ENCODE results near the gene IRX4. TPM values are rescaled to one million over a fixed set of nuclear protein-coding genes. Genes with fewer than 3 reads are reported as not detected.

The IRX4 gene
- total and polyA plus RNA-seq, 2 experiments from 2014 or later = 0.82 to 1.7 TPM

- Mint-ChIP-seq H3K9me3 (peaks cover 2% of the 10 kb centered on the region; the same call in 1 of the 3 replicates), H3K4me1 (peaks cover 45% of the 10 kb centered on the region), H3K4me3 (no peak overlapping the region), H3K36me3 (ENCODE audit: low read depth) (no peaks in the 10 kb centered on the region; the same call in 2 of the 3 replicates), H3K27me3 (ENCODE audit: insufficient read depth, low read depth, poor library complexity) (peaks cover 58% of the 10 kb centered on the region), H3K27ac (no peak overlapping the region)
- H4K20me1 ChIP-seq (replicated peaks; ENCODE audit: insufficient read depth) = no peaks in the 10 kb centered on the region
- ATAC-seq = no peak
- H3K36me3 ChIP-seq (ENCODE audit: insufficient read depth) = no peaks in the 10 kb centered on the region
- no peak for TF ChIP-seq ZNF114 (CRISPR knock-in tag; IDR thresholded peaks at IDR 0.05)
- TF ChIP-seq CTCF (conservative IDR thresholded peaks at IDR 0.05; ENCODE audit: low read depth in 2 of 2) = no peak
- TF ChIP-seq REST (IDR thresholded peaks at IDR 0.05; ENCODE audit: unreplicated experiment) = no peak
- TF ChIP-seq, protein P1, sequence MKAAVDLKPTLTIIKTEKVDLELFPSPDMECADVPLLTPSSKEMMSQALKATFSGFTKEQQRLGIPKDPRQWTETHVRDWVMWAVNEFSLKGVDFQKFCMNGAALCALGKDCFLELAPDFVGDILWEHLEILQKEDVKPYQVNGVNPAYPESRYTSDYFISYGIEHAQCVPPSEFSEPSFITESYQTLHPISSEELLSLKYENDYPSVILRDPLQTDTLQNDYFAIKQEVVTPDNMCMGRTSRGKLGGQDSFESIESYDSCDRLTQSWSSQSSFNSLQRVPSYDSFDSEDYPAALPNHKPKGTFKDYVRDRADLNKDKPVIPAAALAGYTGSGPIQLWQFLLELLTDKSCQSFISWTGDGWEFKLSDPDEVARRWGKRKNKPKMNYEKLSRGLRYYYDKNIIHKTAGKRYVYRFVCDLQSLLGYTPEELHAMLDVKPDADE (IDR thresholded peaks at IDR 0.05) = no peak
- no peak for TF ChIP-seq EZH2phosphoT487 (IDR thresholded peaks at IDR 0.05; ENCODE audit: unreplicated experiment)
- TF ChIP-seq ZNF331 (CRISPR knock-in tag; IDR thresholded peaks at IDR 0.05; ENCODE audit: low read depth) = no peak
- no peak for TF ChIP-seq CREB1 (CRISPR knock-in tag; IDR thresholded peaks at IDR 0.05; ENCODE audit: low read depth)
- TF ChIP-seq POLR2AphosphoS5 (IDR thresholded peaks at IDR 0.05; ENCODE audit: low read depth) = no peak
- no peak for TF ChIP-seq EZH2 (IDR thresholded peaks at IDR 0.05; ENCODE audit: low read depth, unreplicated experiment)
- TF ChIP-seq JUNB (IDR thresholded peaks at IDR 0.05; ENCODE audit: unreplicated experiment) = no peak
- TF ChIP-seq STAT1 (IDR thresholded peaks at IDR 0.05; ENCODE audit: unreplicated experiment) = no peak
- no peak for TF ChIP-seq NANOG (IDR thresholded peaks at IDR 0.05; ENCODE audit: borderline replicate concordance)
- TF ChIP-seq, protein P2, sequence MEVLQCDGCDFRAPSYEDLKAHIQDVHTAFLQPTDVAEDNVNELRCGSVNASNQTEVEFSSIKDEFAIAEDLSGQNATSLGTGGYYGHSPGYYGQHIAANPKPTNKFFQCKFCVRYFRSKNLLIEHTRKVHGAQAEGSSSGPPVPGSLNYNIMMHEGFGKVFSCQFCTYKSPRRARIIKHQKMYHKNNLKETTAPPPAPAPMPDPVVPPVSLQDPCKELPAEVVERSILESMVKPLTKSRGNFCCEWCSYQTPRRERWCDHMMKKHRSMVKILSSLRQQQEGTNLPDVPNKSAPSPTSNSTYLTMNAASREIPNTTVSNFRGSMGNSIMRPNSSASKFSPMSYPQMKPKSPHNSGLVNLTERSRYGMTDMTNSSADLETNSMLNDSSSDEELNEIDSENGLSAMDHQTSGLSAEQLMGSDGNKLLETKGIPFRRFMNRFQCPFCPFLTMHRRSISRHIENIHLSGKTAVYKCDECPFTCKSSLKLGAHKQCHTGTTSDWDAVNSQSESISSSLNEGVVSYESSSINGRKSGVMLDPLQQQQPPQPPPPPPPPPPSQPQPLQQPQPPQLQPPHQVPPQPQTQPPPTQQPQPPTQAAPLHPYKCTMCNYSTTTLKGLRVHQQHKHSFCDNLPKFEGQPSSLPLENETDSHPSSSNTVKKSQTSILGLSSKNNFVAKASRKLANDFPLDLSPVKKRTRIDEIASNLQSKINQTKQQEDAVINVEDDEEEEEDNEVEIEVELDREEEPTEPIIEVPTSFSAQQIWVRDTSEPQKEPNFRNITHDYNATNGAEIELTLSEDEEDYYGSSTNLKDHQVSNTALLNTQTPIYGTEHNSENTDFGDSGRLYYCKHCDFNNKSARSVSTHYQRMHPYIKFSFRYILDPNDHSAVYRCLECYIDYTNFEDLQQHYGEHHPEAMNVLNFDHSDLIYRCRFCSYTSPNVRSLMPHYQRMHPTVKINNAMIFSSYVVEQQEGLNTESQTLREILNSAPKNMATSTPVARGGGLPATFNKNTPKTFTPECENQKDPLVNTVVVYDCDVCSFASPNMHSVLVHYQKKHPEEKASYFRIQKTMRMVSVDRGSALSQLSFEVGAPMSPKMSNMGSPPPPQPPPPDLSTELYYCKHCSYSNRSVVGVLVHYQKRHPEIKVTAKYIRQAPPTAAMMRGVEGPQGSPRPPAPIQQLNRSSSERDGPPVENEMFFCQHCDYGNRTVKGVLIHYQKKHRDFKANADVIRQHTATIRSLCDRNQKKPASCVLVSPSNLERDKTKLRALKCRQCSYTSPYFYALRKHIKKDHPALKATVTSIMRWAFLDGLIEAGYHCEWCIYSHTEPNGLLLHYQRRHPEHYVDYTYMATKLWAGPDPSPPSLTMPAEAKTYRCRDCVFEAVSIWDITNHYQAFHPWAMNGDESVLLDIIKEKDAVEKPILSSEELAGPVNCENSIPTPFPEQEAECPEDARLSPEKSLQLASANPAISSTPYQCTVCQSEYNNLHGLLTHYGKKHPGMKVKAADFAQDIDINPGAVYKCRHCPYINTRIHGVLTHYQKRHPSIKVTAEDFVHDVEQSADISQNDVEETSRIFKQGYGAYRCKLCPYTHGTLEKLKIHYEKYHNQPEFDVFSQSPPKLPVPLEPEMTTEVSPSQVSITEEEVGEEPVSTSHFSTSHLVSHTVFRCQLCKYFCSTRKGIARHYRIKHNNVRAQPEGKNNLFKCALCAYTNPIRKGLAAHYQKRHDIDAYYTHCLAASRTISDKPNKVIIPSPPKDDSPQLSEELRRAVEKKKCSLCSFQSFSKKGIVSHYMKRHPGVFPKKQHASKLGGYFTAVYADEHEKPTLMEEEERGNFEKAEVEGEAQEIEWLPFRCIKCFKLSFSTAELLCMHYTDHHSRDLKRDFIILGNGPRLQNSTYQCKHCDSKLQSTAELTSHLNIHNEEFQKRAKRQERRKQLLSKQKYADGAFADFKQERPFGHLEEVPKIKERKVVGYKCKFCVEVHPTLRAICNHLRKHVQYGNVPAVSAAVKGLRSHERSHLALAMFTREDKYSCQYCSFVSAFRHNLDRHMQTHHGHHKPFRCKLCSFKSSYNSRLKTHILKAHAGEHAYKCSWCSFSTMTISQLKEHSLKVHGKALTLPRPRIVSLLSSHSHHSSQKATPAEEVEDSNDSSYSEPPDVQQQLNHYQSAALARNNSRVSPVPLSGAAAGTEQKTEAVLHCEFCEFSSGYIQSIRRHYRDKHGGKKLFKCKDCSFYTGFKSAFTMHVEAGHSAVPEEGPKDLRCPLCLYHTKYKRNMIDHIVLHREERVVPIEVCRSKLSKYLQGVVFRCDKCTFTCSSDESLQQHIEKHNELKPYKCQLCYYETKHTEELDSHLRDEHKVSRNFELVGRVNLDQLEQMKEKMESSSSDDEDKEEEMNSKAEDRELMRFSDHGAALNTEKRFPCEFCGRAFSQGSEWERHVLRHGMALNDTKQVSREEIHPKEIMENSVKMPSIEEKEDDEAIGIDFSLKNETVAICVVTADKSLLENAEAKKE (CRISPR knock-in tag; IDR thresholded peaks at IDR 0.05) = no peak
- DNase-seq (ENCODE audit: low spot score) = no peak
- no peak overlapping the region for H3K4me2 ChIP-seq
- H3K27me3 ChIP-seq (ENCODE audit: insufficient read depth) = peaks cover 40% of the 10 kb centered on the region
- H3F3A ChIP-seq (replicated peaks; ENCODE audit: low read depth) = peaks cover 9% of the 10 kb centered on the region; the same call in 1 of the 2 replicates
- no peaks in the 10 kb centered on the region for H3K9me2 ChIP-seq (ENCODE audit: insufficient read depth)
- no peaks in the 10 kb centered on the region for H3K79me2 ChIP-seq (replicated peaks; ENCODE audit: insufficient read depth)
- no peak overlapping the region for H3K27ac ChIP-seq (ENCODE audit: low read depth)
- no peak overlapping the region for H3K4me3 ChIP-seq
- H3K4me1 ChIP-seq (ENCODE audit: insufficient read depth) = peaks cover 15% of the 10 kb centered on the region
- H2AFZ ChIP-seq = no peak overlapping the region
These were observed 11.3 kb downstream of the IRX4 start for GRCh38 chr5:1871441-1871840.

All from GM23338 (cell line).